HG03175 (cell line): ENCODE measurements around the gene GSTM2.

Source experiments
- ATAC-seq: cut with Tn5 transposase; IDR thresholded peaks from one replicate; pipeline ENCODE4 v1.9.1; 2021; ENCODE audit warnings: mild to moderate bottlenecking, moderate library complexity; ENCODE audit not compliant: unreplicated experiment

GSTM2 gene

GRCh38 chr1:109629372-109630030 is 38.4 kb upstream of the GSTM2 start:
- ATAC-seq = no peak

GRCh38 chr1:109630081-109630897 is 37.6 kb upstream of the GSTM2 start:
- no peak for ATAC-seq

- ATAC-seq = no peak
These were observed 36.9 kb upstream of the GSTM2 start for GRCh38 chr1:109630898-109631512.

GRCh38 chr1:109631513-109632505 is 36.0 kb upstream of the GSTM2 start:
- no peak for ATAC-seq

- no peak for ATAC-seq
These were observed 35.0 kb upstream of the GSTM2 start for GRCh38 chr1:109632671-109633346.

GRCh38 chr1:109634292-109634691 is 33.6 kb upstream of the GSTM2 start:
- ATAC-seq = no peak

- no peak for ATAC-seq
These were observed 32.8 kb upstream of the GSTM2 start for GRCh38 chr1:109634771-109635750.

GRCh38 chr1:109635862-109636200 is 32.0 kb upstream of the GSTM2 start:
- ATAC-seq = no peak

GRCh38 chr1:109636201-109636952 is 31.5 kb upstream of the GSTM2 start:
- ATAC-seq = no peak

GRCh38 chr1:109637446-109637845 is 30.4 kb upstream of the GSTM2 start:
- no peak for ATAC-seq

- ATAC-seq = no peak
These were observed 28.6 kb upstream of the GSTM2 start for GRCh38 chr1:109639063-109639840.

- no peak for ATAC-seq
These were observed 28.0 kb upstream of the GSTM2 start for GRCh38 chr1:109639841-109640184.

- peak; percentile 58 for ATAC-seq
These were observed 27.5 kb upstream of the GSTM2 start for GRCh38 chr1:109640285-109640865.

GRCh38 chr1:109641078-109641740 is 26.6 kb upstream of the GSTM2 start:
- ATAC-seq = no peak

- no peak for ATAC-seq
These were observed 26.0 kb upstream of the GSTM2 start for GRCh38 chr1:109641861-109642260.

- no peak for ATAC-seq
These were observed 25.2 kb upstream of the GSTM2 start for GRCh38 chr1:109642626-109643025.
